IMR-90 (cell line): ENCODE data around the gene CLCN6. TPM values are rescaled to one million over a fixed set of nuclear protein-coding genes. Genes with fewer than 3 reads are reported as not detected.

ENCODE experiments used
- ATAC-seq: fragments of 200-7000 bp; cut with Tn5 transposase; 2 replicates; pipeline ENCODE4 v1.9.1; 2020; ENCODE audit warnings: low read depth, mild to moderate bottlenecking, moderate library complexity
- BruUV-seq: library from RNA; stranded (reverse); fragments of 400-500 nt; replicated peaks from 2 replicates; lab custom pipeline; 2021; lab: Mats Ljungman, UMichigan
- CTCF ChIA-PET: fragments of 300-600 bp; formaldehyde crosslinking; extraction: SDS; loops from one replicate; lab custom pipeline; 2021; ENCODE audit warnings: antibody characterized with exemption; lab: Yijun Ruan, JAX
- POLR2A ChIA-PET: fragments of 300-600 bp; sonication (Branson Sonifier 250); formaldehyde crosslinking; loops from one replicate; lab custom pipeline; 2022; ENCODE audit warnings: antibody characterized with exemption; ENCODE audit not compliant: unreplicated experiment; lab: Charles Lee
- DNase-seq: peaks from one replicate; pipeline ENCODE4 v3.0.0; 2013
- H2AFZ ChIP-seq: replicated peaks from 2 replicates; pipeline ENCODE3; 2013; ENCODE audit warnings: low read length, mild to moderate bottlenecking; ENCODE audit not compliant: poor library complexity
- H2AK5ac ChIP-seq: 2 replicates; pipeline ENCODE4 v1.6.1; 2013; ENCODE audit warnings: low read depth, low read length, inconsistent platforms
- H2AK9ac ChIP-seq: replicated peaks from 2 replicates; pipeline ENCODE3; 2013; ENCODE audit warnings: mild to moderate bottlenecking, low read depth, low read length, moderate library complexity; ENCODE audit not compliant: poor library complexity
- H2BK120ac ChIP-seq: 2 replicates; pipeline ENCODE4 v1.6.1; 2013; ENCODE audit warnings: low read depth, low read length, inconsistent platforms
- H2BK15ac ChIP-seq: 3 replicates; pipeline ENCODE4 v1.6.1; 2013; ENCODE audit warnings: low read depth, low read length, inconsistent platforms
- H2BK20ac ChIP-seq: 2 replicates; pipeline ENCODE4 v1.6.1; 2013; ENCODE audit warnings: low read depth, mild to moderate bottlenecking, inconsistent platforms, low read length, moderate library complexity
- H2BK5ac ChIP-seq: 2 replicates; pipeline ENCODE4 v1.6.1; 2013; ENCODE audit warnings: mild to moderate bottlenecking, low read depth, low read length, inconsistent platforms; ENCODE audit not compliant: poor library complexity, severe bottlenecking
- H3K14ac ChIP-seq: replicated peaks from 2 replicates; pipeline ENCODE4 v1.6.1; 2013; ENCODE audit warnings: low read depth, low read length, inconsistent platforms
- H3K18ac ChIP-seq: 2 replicates; pipeline ENCODE4 v1.6.1; 2013; ENCODE audit warnings: low read depth, low read length, control low read depth
- H3K23ac ChIP-seq: 2 replicates; pipeline ENCODE4 v1.6.1; 2013; ENCODE audit warnings: low read depth, low read length, inconsistent platforms
- H3K27ac ChIP-seq: 2 replicates; pipeline ENCODE4 v1.5.1; 2013; ENCODE audit warnings: mild to moderate bottlenecking, control low read depth, low read length; ENCODE audit not compliant: insufficient read depth
- H3K27me3 ChIP-seq: 2 replicates; pipeline ENCODE4 v1.6.1; 2013; ENCODE audit warnings: low read length; ENCODE audit not compliant: control insufficient read depth, insufficient read depth
- H3K36me3 ChIP-seq: 2 replicates; pipeline ENCODE4 v1.6.1; 2013; ENCODE audit warnings: low read length, mixed read lengths; ENCODE audit not compliant: control insufficient read depth, insufficient read depth
- H3K4ac ChIP-seq: 2 replicates; pipeline ENCODE4 v1.6.1; 2013; ENCODE audit warnings: low read depth, low read length, inconsistent platforms
- H3K4me1 ChIP-seq: 2 replicates; pipeline ENCODE4 v1.6.1; 2013; ENCODE audit warnings: low read length, mixed read lengths; ENCODE audit not compliant: control insufficient read depth, insufficient read depth
- H3K4me2 ChIP-seq: 2 replicates; pipeline ENCODE4 v1.6.1; 2013; ENCODE audit warnings: low read depth, mild to moderate bottlenecking, control low read depth, low read length, moderate library complexity
- H3K4me3 ChIP-seq: 2 replicates; pipeline ENCODE4 v1.5.1; 2013; ENCODE audit warnings: low read depth, mild to moderate bottlenecking, control low read depth, low read length, moderate library complexity; ENCODE audit not compliant: insufficient read depth
- H3K56ac ChIP-seq: 2 replicates; pipeline ENCODE4 v1.6.1; 2013; ENCODE audit warnings: low read length, inconsistent platforms; ENCODE audit not compliant: insufficient read depth; ENCODE audit errors: extremely low read depth
- H3K79me1 ChIP-seq, 2 experiments: 2 replicates each; pipeline ENCODE4 v1.6.1; 2013; ENCODE audit warnings: low read length in 2 of 2, inconsistent platforms in 1 of 2, low read depth in 1 of 2
- H3K9ac ChIP-seq: 2 replicates; pipeline ENCODE4 v1.6.1; 2013; ENCODE audit warnings: low read depth, low read length, control low read depth
- H3K9me1 ChIP-seq: 2 replicates; pipeline ENCODE4 v1.6.1; 2013; ENCODE audit warnings: low read length, inconsistent platforms; ENCODE audit not compliant: insufficient read depth
- H3K9me3 ChIP-seq: 2 replicates; pipeline ENCODE4 v1.6.1; 2013; ENCODE audit warnings: low read length; ENCODE audit not compliant: control insufficient read depth, insufficient read depth
- H4K20me1 ChIP-seq: 2 replicates; pipeline ENCODE4 v1.6.1; 2013; ENCODE audit warnings: low read length, inconsistent platforms; ENCODE audit not compliant: insufficient read depth
- H4K5ac ChIP-seq: 2 replicates; pipeline ENCODE4 v1.6.1; 2013; ENCODE audit warnings: mild to moderate bottlenecking, low read depth, low read length, control low read depth
- H4K8ac ChIP-seq, 2 experiments: 2 replicates each; pipeline ENCODE4 v1.6.1; 2013; ENCODE audit warnings: low read depth in 2 of 2, low read length in 2 of 2, control low read depth in 1 of 2, inconsistent platforms in 1 of 2
- H4K91ac ChIP-seq: 2 replicates; pipeline ENCODE4 v1.6.1; 2013; ENCODE audit warnings: low read depth, low read length, inconsistent platforms; ENCODE audit not compliant: insufficient read depth
- CHD1 ChIP-seq: IDR thresholded peaks from 2 replicates; pipeline ENCODE4 v1.6.1; 2012; ENCODE audit warnings: low read depth, low read length, improper control_type of control experiment
- RAD21 ChIP-seq: IDR thresholded peaks from 2 replicates; pipeline ENCODE4 v1.6.1; 2012; ENCODE audit warnings: low read length, improper control_type of control experiment
- WGBS, 2 experiments: methylation state at CpG; one replicate each; pipeline versions ENCODE4 v1.1.5 to v1.1.7; 2013; ENCODE audit warnings: missing lambda C conversion rate in 2 of 2; ENCODE audit not compliant: insufficient read length in 1 of 2; ENCODE audit errors: extremely low coverage in 2 of 2; 5-methylcytosine and 5-hydroxymethylcytosine counted together
- dilution Hi-C: fragments of 300-500 bp; cut with HindIII; formaldehyde crosslinking; loops from one replicate; pipeline ENCODE4 v1.14.3; 2018; ENCODE audit warnings: low sequenced_read_pairs; ENCODE audit not compliant: unreplicated experiment
- in situ Hi-C: fragments of 300-500 bp; cut with MboI; formaldehyde crosslinking; loops from 3 replicates; pipeline ENCODE4 v1.14.3; 2019; ENCODE audit warnings: low sequenced_read_pairs, inconsistent platforms, mixed read lengths
- intact Hi-C: fragments of 100-400 bp; cut with micrococcal nuclease; formaldehyde crosslinking; loops from 2 replicates; pipeline ENCODE4 v1.10.0; 2022
- polyA plus RNA-seq, 3 experiments: library from polyadenylated mRNA; depleted of rRNA; stranded (reverse); fragments of >200 nt; gene quantifications; 2 replicates each; pipeline ENCODE4 v1.2.3, GENCODE V29; 2012; ENCODE audit warnings: low replicate concordance in 1 of 3
- total RNA-seq: library from RNA; depleted of rRNA; stranded (reverse); fragments of >200 nt; gene quantifications from 2 replicates; pipeline ENCODE4 v1.2.3, GENCODE V29; 2012
- TF ChIP-seq, protein P1 (sequence below): fragments of 150-350 bp; IDR thresholded peaks from 2 replicates; pipeline ENCODE4 v1.6.1; 2016; ENCODE audit warnings: low read depth, mild to moderate bottlenecking, low read length, moderate library complexity, borderline replicate concordance

The CLCN6 gene
- total and polyA plus RNA-seq, 2 of the 4 experiments (the other 2 are of a cell fraction) = 4.1 to 10.6 TPM

DNA sequence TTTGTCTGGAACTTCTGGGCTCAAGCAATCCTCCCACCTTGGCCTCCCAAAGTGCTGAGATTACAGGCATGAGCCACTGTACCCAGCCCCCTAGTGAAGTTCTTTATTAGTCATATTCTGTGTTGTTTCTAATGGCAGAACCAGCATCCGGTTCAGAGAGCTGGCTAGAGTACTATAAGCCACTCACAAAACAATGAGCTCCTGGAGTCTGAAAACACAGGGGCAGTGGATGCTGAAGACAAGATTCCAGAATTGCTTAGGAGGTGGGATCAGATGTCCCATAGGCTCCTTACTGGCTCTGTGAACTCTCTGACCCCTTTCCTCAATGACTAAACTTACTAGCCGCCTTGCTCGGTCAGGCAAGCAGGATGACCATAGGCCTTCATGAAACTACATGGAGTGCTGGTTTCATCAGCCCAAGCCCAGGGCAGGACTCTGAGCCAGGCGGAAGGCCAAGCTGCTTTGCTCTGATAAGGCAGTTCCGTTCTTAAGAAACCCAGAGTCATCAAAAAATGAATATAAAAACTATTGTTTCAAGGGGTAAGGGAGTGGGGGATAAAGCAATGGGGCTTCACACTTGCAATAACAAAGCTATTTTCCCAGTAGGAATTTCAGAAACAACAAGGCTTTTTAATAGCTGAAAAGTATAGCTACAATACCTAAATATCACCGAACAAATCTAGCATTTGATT, 8.3 kb upstream of the CLCN6 start:
- peak overlapping the region; percentile 40; the same call in 1 of the 2 replicates for H3K27ac ChIP-seq
- no peak overlapping the region for H2BK20ac ChIP-seq
- intact Hi-C loops = no loop called here
- peak overlapping the region; percentile 3; the same call in 1 of the 2 replicates for H2BK120ac ChIP-seq
- H2AK5ac ChIP-seq = no peak overlapping the region; the same call in 1 of the 2 replicates
- no TSS peak for BruUV-seq
- H2BK15ac ChIP-seq = no peak overlapping the region; the same call in 2 of the 3 replicates
- H3K36me3 ChIP-seq = peaks cover 48% of the 10 kb centered on the region
- ChIA-PET CTCF (interaction anchor here (0.6 kb wide), 2 partner anchors 13 to 131 kb away, joined by 3 to 5 read pairs; no protein-coding TSS in a partner anchor), POLR2A (no interaction called here)
- in situ Hi-C loops = no loop called here
- no peak overlapping the region for H2BK5ac ChIP-seq
- H3K23ac ChIP-seq = no peak overlapping the region
- no peak overlapping the region for H2AFZ ChIP-seq
- H3K18ac ChIP-seq = no peak overlapping the region
- no peak overlapping the region for H3K9ac ChIP-seq
- H3K4ac ChIP-seq = no peak overlapping the region
- peaks cover 6% of the 10 kb centered on the region; the same call in 1 of the 2 replicates for H3K9me1 ChIP-seq
- no peak overlapping the region; a peak in 1 of 4 replicates for H4K8ac ChIP-seq
- no peaks in the 10 kb centered on the region for H3K9me3 ChIP-seq
- H3K27me3 ChIP-seq = no peaks in the 10 kb centered on the region
- ATAC-seq = peak; percentile 27; the same call in 1 of the 2 replicates
- H3K14ac ChIP-seq = no peak overlapping the region
- H3K4me3 ChIP-seq = no peak overlapping the region
- H3K4me2 ChIP-seq = no peak overlapping the region
- peak; percentile 51 for DNase-seq
- H4K5ac ChIP-seq = no peak overlapping the region
- dilution Hi-C loops = no loop called here
- no peaks in the 10 kb centered on the region for H4K20me1 ChIP-seq
- no peak overlapping the region for H3K56ac ChIP-seq
- H3K79me1 ChIP-seq = peaks cover 0 to 21% of the 10 kb centered on the region in 2 experiments; a peak in 2 of 4 replicates
- no CpG with 5 or more reads among the region's 6 CpGs for WGBS, 2 experiments
- H3K4me1 ChIP-seq = peaks cover 8% of the 10 kb centered on the region
- no peak overlapping the region for H4K91ac ChIP-seq
- H2AK9ac ChIP-seq = no peak overlapping the region
- TF ChIP-seq, protein P1, sequence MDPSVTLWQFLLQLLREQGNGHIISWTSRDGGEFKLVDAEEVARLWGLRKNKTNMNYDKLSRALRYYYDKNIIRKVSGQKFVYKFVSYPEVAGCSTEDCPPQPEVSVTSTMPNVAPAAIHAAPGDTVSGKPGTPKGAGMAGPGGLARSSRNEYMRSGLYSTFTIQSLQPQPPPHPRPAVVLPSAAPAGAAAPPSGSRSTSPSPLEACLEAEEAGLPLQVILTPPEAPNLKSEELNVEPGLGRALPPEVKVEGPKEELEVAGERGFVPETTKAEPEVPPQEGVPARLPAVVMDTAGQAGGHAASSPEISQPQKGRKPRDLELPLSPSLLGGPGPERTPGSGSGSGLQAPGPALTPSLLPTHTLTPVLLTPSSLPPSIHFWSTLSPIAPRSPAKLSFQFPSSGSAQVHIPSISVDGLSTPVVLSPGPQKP = no peak
- TF ChIP-seq RAD21 = no peak
- no peak for TF ChIP-seq CHD1
